ENCODE data around the gene STPG1.

The STPG1 gene

GRCh38 chr1:24381256-24381655 is 32.3 kb downstream of the STPG1 start:
- H3K9me3 ChIP-seq (ENCODE audit: low read length): no peaks in the 10 kb centered on the region
- H3K4me1 ChIP-seq (ENCODE audit: insufficient read depth, low read length): no peaks in the 10 kb centered on the region
- H3K27me3 ChIP-seq (ENCODE audit: control insufficient read depth in 1 of 2, insufficient read depth in 2 of 2, low read length in 2 of 2): no peaks in the 10 kb centered on the region
- no peak overlapping the region for H3K4me3 ChIP-seq (ENCODE audit: low read depth in 1 of 2, low read length in 2 of 2)
- no peak overlapping the region for H3K9ac ChIP-seq (ENCODE audit: low read length)
- H3K36me3 ChIP-seq (ENCODE audit: insufficient read depth, low read length): peaks cover 6% of the 10 kb centered on the region
- H3K27ac ChIP-seq (ENCODE audit: low read depth, low read length): no peak overlapping the region

DNA sequence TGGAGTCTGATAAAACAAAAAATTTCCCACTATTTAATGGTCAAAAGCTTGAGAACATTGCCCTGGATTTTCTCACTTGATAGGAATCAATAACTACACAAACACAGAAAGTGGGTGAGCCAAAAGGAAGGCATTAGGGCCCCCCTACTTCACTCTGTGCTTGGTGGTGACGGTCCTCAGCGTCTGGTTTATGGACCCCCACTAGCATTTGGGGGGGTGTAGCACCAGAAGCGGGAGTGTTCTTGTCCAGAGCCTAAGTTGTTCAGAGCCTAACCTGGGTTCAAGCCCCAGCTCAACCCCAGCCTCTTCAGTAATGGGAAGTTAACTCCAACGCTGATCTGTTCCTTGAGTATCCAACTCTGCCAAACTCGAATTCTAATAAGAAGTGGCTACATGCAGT is 33.1 kb downstream of the STPG1 start:
- no peaks in the 10 kb centered on the region for H3K27me3 ChIP-seq (ENCODE audit: control insufficient read depth in 1 of 2, insufficient read depth in 2 of 2, low read length in 2 of 2)

DNA sequence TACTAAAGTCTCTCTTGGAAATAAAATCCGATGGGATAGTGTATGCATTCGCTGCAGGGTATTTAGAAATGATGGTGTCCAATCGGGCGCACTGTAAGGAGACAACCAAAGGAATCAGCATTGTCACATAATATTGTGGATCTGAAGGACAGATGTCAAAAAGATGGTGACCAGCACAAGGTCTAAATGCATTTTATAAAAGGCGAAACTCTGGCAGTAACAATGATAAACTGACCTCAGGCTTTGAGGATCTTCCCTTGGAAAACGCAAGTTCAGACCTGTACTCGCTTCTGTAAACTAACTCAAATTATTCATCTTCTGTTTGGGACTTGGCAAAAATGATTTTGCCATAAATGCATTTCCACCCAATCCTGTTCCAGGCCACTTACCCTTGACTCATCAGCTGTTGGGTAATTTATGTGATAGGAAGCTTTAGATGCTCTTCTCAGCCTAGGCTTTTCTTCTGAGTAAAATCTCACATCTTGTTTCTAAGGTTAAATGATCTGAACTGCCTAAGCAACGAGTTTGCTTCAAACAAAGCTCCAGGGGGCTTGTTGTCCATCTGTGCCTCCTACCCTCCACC is 33.8 kb downstream of the STPG1 start:
- Histone ChIP-seq H3K27me3 (ENCODE audit: control insufficient read depth in 1 of 2, insufficient read depth in 2 of 2, low read length in 2 of 2) (no peaks in the 10 kb centered on the region), H3K27ac (ENCODE audit: low read depth, low read length) (no peak overlapping the region), H3K9ac (ENCODE audit: low read length) (no peak overlapping the region)

More for the DNA sequence above, 33.1 kb downstream of the STPG1 start:
- no peak overlapping the region for H3K9ac ChIP-seq (ENCODE audit: low read length)
- H3K36me3 ChIP-seq (ENCODE audit: insufficient read depth, low read length): peaks cover 6% of the 10 kb centered on the region
- H3K4me3 ChIP-seq (ENCODE audit: low read depth in 1 of 2, low read length in 2 of 2): no peak overlapping the region
- no peak overlapping the region for H3K27ac ChIP-seq (ENCODE audit: low read depth, low read length)
- H3K9me3 ChIP-seq (ENCODE audit: low read length): no peaks in the 10 kb centered on the region
- no peaks in the 10 kb centered on the region for H3K4me1 ChIP-seq (ENCODE audit: insufficient read depth, low read length)

GRCh38 chr1:24374891-24375786 is 38.4 kb downstream of the STPG1 start:
- Histone ChIP-seq H3K4me1 (ENCODE audit: insufficient read depth, low read length) (no peaks in the 10 kb centered on the region), H3K27me3 (ENCODE audit: control insufficient read depth in 1 of 2, insufficient read depth in 2 of 2, low read length in 2 of 2) (no peaks in the 10 kb centered on the region), H3K4me3 (ENCODE audit: low read depth in 1 of 2, low read length in 2 of 2) (no peak overlapping the region), H3K9me3 (ENCODE audit: low read length) (no peaks in the 10 kb centered on the region), H3K27ac (ENCODE audit: low read depth, low read length) (no peak overlapping the region), H3K9ac (ENCODE audit: low read length) (no peak overlapping the region), H3K36me3 (ENCODE audit: insufficient read depth, low read length) (no peaks in the 10 kb centered on the region)

More for the DNA sequence above, 33.8 kb downstream of the STPG1 start:
- no peaks in the 10 kb centered on the region for H3K4me1 ChIP-seq (ENCODE audit: insufficient read depth, low read length)
- no peaks in the 10 kb centered on the region for H3K9me3 ChIP-seq (ENCODE audit: low read length)
- peaks cover 6% of the 10 kb centered on the region for H3K36me3 ChIP-seq (ENCODE audit: insufficient read depth, low read length)
- no peak overlapping the region for H3K4me3 ChIP-seq (ENCODE audit: low read depth in 1 of 2, low read length in 2 of 2)

GRCh38 chr1:24373710-24374109 is 39.9 kb downstream of the STPG1 start:
- H3K27ac ChIP-seq (ENCODE audit: low read depth, low read length): no peak overlapping the region

GRCh38 chr1:24373044-24373443 is 40.5 kb downstream of the STPG1 start:
- Histone ChIP-seq H3K4me1 (ENCODE audit: insufficient read depth, low read length) (no peaks in the 10 kb centered on the region), H3K9ac (ENCODE audit: low read length) (no peak overlapping the region), H3K9me3 (ENCODE audit: low read length) (no peaks in the 10 kb centered on the region), H3K27me3 (ENCODE audit: control insufficient read depth in 1 of 2, insufficient read depth in 2 of 2, low read length in 2 of 2) (no peaks in the 10 kb centered on the region), H3K36me3 (ENCODE audit: insufficient read depth, low read length) (no peaks in the 10 kb centered on the region), H3K27ac (ENCODE audit: low read depth, low read length) (no peak overlapping the region), H3K4me3 (ENCODE audit: low read depth in 1 of 2, low read length in 2 of 2) (no peak overlapping the region)

More at GRCh38 chr1:24373710-24374109, 39.9 kb downstream of the STPG1 start:
- Histone ChIP-seq H3K36me3 (ENCODE audit: insufficient read depth, low read length) (no peaks in the 10 kb centered on the region), H3K4me1 (ENCODE audit: insufficient read depth, low read length) (no peaks in the 10 kb centered on the region), H3K4me3 (ENCODE audit: low read depth in 1 of 2, low read length in 2 of 2) (no peak overlapping the region), H3K9me3 (ENCODE audit: low read length) (no peaks in the 10 kb centered on the region), H3K9ac (ENCODE audit: low read length) (no peak overlapping the region), H3K27me3 (ENCODE audit: control insufficient read depth in 1 of 2, insufficient read depth in 2 of 2, low read length in 2 of 2) (no peaks in the 10 kb centered on the region)

- H3K27me3 ChIP-seq (ENCODE audit: control insufficient read depth in 1 of 2, insufficient read depth in 2 of 2, low read length in 2 of 2): no peaks in the 10 kb centered on the region
- H3K4me3 ChIP-seq (ENCODE audit: low read depth in 1 of 2, low read length in 2 of 2): no peak overlapping the region
- H3K9ac ChIP-seq (ENCODE audit: low read length): no peak overlapping the region
- no peaks in the 10 kb centered on the region for H3K9me3 ChIP-seq (ENCODE audit: low read length)
- no peak overlapping the region for H3K27ac ChIP-seq (ENCODE audit: low read depth, low read length)
- peaks cover 5% of the 10 kb centered on the region for H3K36me3 ChIP-seq (ENCODE audit: insufficient read depth, low read length)
- no peaks in the 10 kb centered on the region for H3K4me1 ChIP-seq (ENCODE audit: insufficient read depth, low read length)
Observed at GRCh38 chr1:24369801-24370200, 43.8 kb downstream of the STPG1 start.

DNA sequence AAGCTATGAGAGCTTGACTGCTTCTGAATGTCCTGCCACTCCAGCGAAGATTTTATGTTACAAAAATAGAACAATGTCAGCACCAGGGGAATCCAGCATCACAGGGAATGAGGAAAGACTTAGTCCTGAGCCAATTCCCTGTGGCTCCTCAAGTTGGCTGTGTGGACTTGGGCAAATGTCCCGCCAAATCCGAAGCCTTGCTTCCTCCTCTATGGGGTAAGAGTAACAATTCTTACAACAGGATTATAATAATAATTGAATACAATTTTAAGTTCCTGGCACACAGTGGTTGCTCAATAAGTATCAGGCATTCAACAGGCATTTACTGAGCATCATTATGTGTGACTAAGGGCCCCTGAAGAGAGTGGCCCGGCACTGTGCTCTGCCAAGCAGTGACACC is 44.4 kb downstream of the STPG1 start:
- Histone ChIP-seq H3K9ac (ENCODE audit: low read length) (no peak overlapping the region), H3K4me3 (ENCODE audit: low read depth in 1 of 2, low read length in 2 of 2) (no peak overlapping the region), H3K27me3 (ENCODE audit: control insufficient read depth in 1 of 2, insufficient read depth in 2 of 2, low read length in 2 of 2) (no peaks in the 10 kb centered on the region), H3K36me3 (ENCODE audit: insufficient read depth, low read length) (peaks cover 5% of the 10 kb centered on the region), H3K9me3 (ENCODE audit: low read length) (no peaks in the 10 kb centered on the region), H3K4me1 (ENCODE audit: insufficient read depth, low read length) (no peaks in the 10 kb centered on the region), H3K27ac (ENCODE audit: low read depth, low read length) (no peak overlapping the region)

DNA sequence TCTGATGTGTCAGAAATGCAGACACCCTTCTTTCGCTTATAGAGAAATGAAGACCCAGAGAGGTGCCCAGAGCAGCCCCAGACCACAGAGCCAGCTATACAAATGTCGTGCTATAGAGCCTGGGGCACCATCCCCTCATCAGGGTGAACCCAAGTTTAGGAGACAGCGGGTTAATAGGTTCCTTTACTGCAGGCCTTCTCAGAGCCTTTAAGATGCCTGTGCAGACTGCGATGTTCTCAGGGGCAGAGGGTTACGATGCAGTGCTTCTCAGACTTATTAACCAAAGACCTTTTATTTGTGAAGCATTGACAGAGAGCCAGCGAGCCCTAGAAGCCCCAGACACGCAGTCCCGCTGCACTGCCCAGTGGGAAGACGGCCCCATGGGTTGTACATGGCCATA is 46.9 kb downstream of the STPG1 start:
- peaks cover 5% of the 10 kb centered on the region for H3K36me3 ChIP-seq (ENCODE audit: insufficient read depth, low read length)
- no peaks in the 10 kb centered on the region for H3K27me3 ChIP-seq (ENCODE audit: control insufficient read depth in 1 of 2, insufficient read depth in 2 of 2, low read length in 2 of 2)
- H3K4me3 ChIP-seq (ENCODE audit: low read depth in 1 of 2, low read length in 2 of 2): no peak overlapping the region
- no peaks in the 10 kb centered on the region for H3K9me3 ChIP-seq (ENCODE audit: low read length)
- H3K27ac ChIP-seq (ENCODE audit: low read depth, low read length): no peak overlapping the region
- no peak overlapping the region for H3K9ac ChIP-seq (ENCODE audit: low read length)
- H3K4me1 ChIP-seq (ENCODE audit: insufficient read depth, low read length): no peaks in the 10 kb centered on the region

- no peak overlapping the region for H3K27ac ChIP-seq (ENCODE audit: low read depth, low read length)
- peaks cover 5% of the 10 kb centered on the region for H3K36me3 ChIP-seq (ENCODE audit: insufficient read depth, low read length)
Observed at GRCh38 chr1:24364975-24365678, 48.5 kb downstream of the STPG1 start.

DNA sequence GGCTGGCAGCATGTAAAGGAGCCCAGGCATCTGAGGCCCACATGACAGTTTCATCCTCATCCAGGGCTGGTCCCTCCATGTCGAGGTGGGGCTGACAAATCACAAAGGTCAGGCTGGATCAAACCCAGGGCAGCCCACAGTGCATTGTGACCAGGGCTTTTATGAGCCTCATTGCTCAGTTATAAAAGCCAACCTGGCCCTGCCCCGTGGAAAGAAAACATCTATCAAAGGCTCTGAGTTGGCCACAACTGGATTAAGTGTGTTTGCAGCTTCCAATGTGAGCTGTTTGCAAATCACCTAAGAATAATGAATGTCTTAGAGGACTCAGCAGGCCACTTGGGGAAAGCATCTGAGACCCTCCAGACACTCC is 49.0 kb downstream of the STPG1 start:
- Histone ChIP-seq H3K4me3 (ENCODE audit: low read depth in 1 of 2, low read length in 2 of 2) (no peak overlapping the region), H3K27ac (ENCODE audit: low read depth, low read length) (no peak overlapping the region), H3K4me1 (ENCODE audit: insufficient read depth, low read length) (no peaks in the 10 kb centered on the region), H3K36me3 (ENCODE audit: insufficient read depth, low read length) (peaks cover 5% of the 10 kb centered on the region), H3K9ac (ENCODE audit: low read length) (no peak overlapping the region), H3K27me3 (ENCODE audit: control insufficient read depth in 1 of 2, insufficient read depth in 2 of 2, low read length in 2 of 2) (no peaks in the 10 kb centered on the region), H3K9me3 (ENCODE audit: low read length) (no peaks in the 10 kb centered on the region)

More at GRCh38 chr1:24364975-24365678, 48.5 kb downstream of the STPG1 start:
- no peaks in the 10 kb centered on the region for H3K9me3 ChIP-seq (ENCODE audit: low read length)
- H3K4me1 ChIP-seq (ENCODE audit: insufficient read depth, low read length): no peaks in the 10 kb centered on the region
- no peaks in the 10 kb centered on the region for H3K27me3 ChIP-seq (ENCODE audit: control insufficient read depth in 1 of 2, insufficient read depth in 2 of 2, low read length in 2 of 2)
- no peak overlapping the region for H3K9ac ChIP-seq (ENCODE audit: low read length)
- no peak overlapping the region for H3K4me3 ChIP-seq (ENCODE audit: low read depth in 1 of 2, low read length in 2 of 2)

Measured in muscle layer of colon (tissue), 2 donors.